GM12865 (cell line): Measurements from ENCODE around the gene SPHK2.
A peak's percentile ranks its signal among the peaks of the same experiment; 100 is the strongest.

Experiments
- DNase-seq: peaks from one replicate; pipeline ENCODE4 v3.0.0; 2010; ENCODE audit warnings: low read depth
- H3K4me3 ChIP-seq: 2 replicates; pipeline ENCODE4 v1.5.1; 2011; ENCODE audit warnings: mild to moderate bottlenecking, low read depth, low read length, control low read depth
- CTCF ChIP-seq: IDR thresholded peaks from 2 replicates; pipeline ENCODE4 v1.5.1; 2011; ENCODE audit warnings: low read length, control low read depth, low read depth, inconsistent platforms; ENCODE audit not compliant: insufficient read depth; ENCODE audit errors: missing control alignments

The SPHK2 gene

GRCh38 chr19:48613024-48613851, 6.1 kb upstream of the SPHK2 start:
- TF ChIP-seq CTCF, result no peak
- H3K4me3 ChIP-seq, result no peak overlapping the region
- DNase-seq, result peak; percentile 26

GRCh38 chr19:48613852-48614435, 5.4 kb upstream of the SPHK2 start:
- peak; percentile 32 for DNase-seq
- TF ChIP-seq CTCF, result no peak
- H3K4me3 ChIP-seq, result no peak overlapping the region

GRCh38 chr19:48614436-48615230, 4.7 kb upstream of the SPHK2 start, which contains the start of gene FAM83E:
FAM83E (minus strand) TSS chr19:48615076; CDS start chr19:48613372, 1,704 bp downstream.
- no peak within 1 kb of the TSS for H3K4me3 ChIP-seq
- no peak for TF ChIP-seq CTCF
- DNase-seq, result peak; percentile 44

- H3K4me3 ChIP-seq, result no peak overlapping the region
- no peak for DNase-seq
- no peak for TF ChIP-seq CTCF
Observed at GRCh38 chr19:48615231-48616040, 3.9 kb upstream of the SPHK2 start.

GRCh38 chr19:48616041-48616436, 3.3 kb upstream of the SPHK2 start:
- no peak for TF ChIP-seq CTCF
- H3K4me3 ChIP-seq, result no peak overlapping the region
- DNase-seq, result no peak

GRCh38 chr19:48616491-48617056, 2.7 kb upstream of the SPHK2 start:
- TF ChIP-seq CTCF, result no peak
- no peak overlapping the region; the same call in 1 of the 2 replicates for H3K4me3 ChIP-seq
- DNase-seq, result no peak
